H9 (cell line): ENCODE data around the gene TANGO6. TPM values are rescaled to one million over a fixed set of nuclear protein-coding genes. Genes with fewer than 3 reads are reported as not detected.

Experiments used
- DNase-seq: peaks from one replicate; pipeline ENCODE4 v3.0.0-alpha.2; 2017
- H2AFZ ChIP-seq: one replicate; pipeline ENCODE4 v1.6.1; 2013; ENCODE audit warnings: mild to moderate bottlenecking, low read length, control low read depth, moderate library complexity
- H2AK5ac ChIP-seq: 2 replicates; pipeline ENCODE4 v1.6.1; 2013; ENCODE audit warnings: low read length, control low read depth, mixed read lengths; ENCODE audit not compliant: insufficient read length
- H2BK120ac ChIP-seq: one replicate; pipeline ENCODE4 v1.6.1; 2013; ENCODE audit warnings: low read depth, mild to moderate bottlenecking, low read length, control low read depth, inconsistent platforms; ENCODE audit not compliant: poor library complexity, severe bottlenecking
- H2BK12ac ChIP-seq: 2 replicates; pipeline ENCODE4 v1.6.1; 2013; ENCODE audit warnings: low read length, control low read depth, mixed read lengths, low read depth; ENCODE audit not compliant: insufficient read length
- H2BK15ac ChIP-seq: 2 replicates; pipeline ENCODE4 v1.6.1; 2013; ENCODE audit warnings: low read depth, low read length, control low read depth
- H2BK20ac ChIP-seq: one replicate; pipeline ENCODE4 v1.6.1; 2013; ENCODE audit warnings: low read depth, mild to moderate bottlenecking, low read length, control low read depth, inconsistent platforms; ENCODE audit not compliant: poor library complexity, severe bottlenecking
- H2BK5ac ChIP-seq: 2 replicates; pipeline ENCODE4 v1.6.1; 2013; ENCODE audit warnings: low read length, control low read depth, mixed read lengths; ENCODE audit not compliant: insufficient read length
- H3K14ac ChIP-seq: 2 replicates; pipeline ENCODE4 v1.6.1; 2013; ENCODE audit warnings: low read length, control low read depth; ENCODE audit not compliant: insufficient read depth
- H3K18ac ChIP-seq: 2 replicates; pipeline ENCODE4 v1.6.1; 2013; ENCODE audit warnings: low read depth, mild to moderate bottlenecking, mixed read lengths, low read length, control low read depth; ENCODE audit not compliant: insufficient read length
- H3K23ac ChIP-seq: 2 replicates; pipeline ENCODE4 v1.6.1; 2013; ENCODE audit warnings: low read length, control low read depth, mixed read lengths, low read depth; ENCODE audit not compliant: insufficient read length
- H3K23me2 ChIP-seq: 2 replicates; pipeline ENCODE4 v1.6.1; 2013; ENCODE audit warnings: low read depth, mild to moderate bottlenecking, mixed read lengths, low read length, control low read depth; ENCODE audit not compliant: insufficient read length, poor library complexity, severe bottlenecking
- H3K27ac ChIP-seq: 2 replicates; pipeline ENCODE4 v1.5.1; 2013; ENCODE audit warnings: low read length, control low read depth, mixed read lengths, low read depth; ENCODE audit not compliant: insufficient read length
- H3K27me3 ChIP-seq: 2 replicates; pipeline ENCODE4 v1.6.1; 2013; ENCODE audit warnings: low read length, control low read depth, inconsistent platforms; ENCODE audit not compliant: insufficient read depth
- H3K4ac ChIP-seq: 2 replicates; pipeline ENCODE4 v1.6.1; 2013; ENCODE audit warnings: low read depth, mild to moderate bottlenecking, control low read depth, inconsistent platforms, low read length, moderate library complexity
- H3K4me1 ChIP-seq: 2 replicates; pipeline ENCODE4 v1.6.1; 2013; ENCODE audit warnings: low read length, control low read depth, inconsistent platforms; ENCODE audit not compliant: insufficient read depth
- H3K4me2 ChIP-seq: 2 replicates; pipeline ENCODE4 v1.6.1; 2013; ENCODE audit warnings: low read length, control low read depth, mixed read lengths; ENCODE audit not compliant: insufficient read length, insufficient read depth
- H3K56ac ChIP-seq: 2 replicates; pipeline ENCODE4 v1.6.1; 2013; ENCODE audit warnings: low read depth, mild to moderate bottlenecking, mixed read lengths, low read length, control low read depth; ENCODE audit not compliant: insufficient read length
- H3K79me1 ChIP-seq: 2 replicates; pipeline ENCODE4 v1.6.1; 2013; ENCODE audit warnings: low read depth, mild to moderate bottlenecking, moderate library complexity, low read length, control low read depth, inconsistent platforms; ENCODE audit not compliant: insufficient read depth, poor library complexity, severe bottlenecking
- H3K79me2 ChIP-seq: 2 replicates; pipeline ENCODE4 v1.6.1; 2013; ENCODE audit warnings: low read length, control low read depth, inconsistent platforms; ENCODE audit not compliant: insufficient read depth
- H3K9ac ChIP-seq: 2 replicates; pipeline ENCODE4 v1.6.1; 2013; ENCODE audit warnings: low read length, control low read depth, mixed read lengths; ENCODE audit not compliant: insufficient read length; ENCODE audit errors: extremely low read depth
- H3K9me3 ChIP-seq: one replicate; pipeline ENCODE4 v1.6.1; 2013; ENCODE audit warnings: low read depth, low read length, inconsistent platforms; ENCODE audit not compliant: control insufficient read depth
- H3T11ph ChIP-seq: one replicate; pipeline ENCODE4 v1.6.1; 2013; ENCODE audit warnings: mild to moderate bottlenecking, low read length, control low read depth, inconsistent platforms
- H4K20me1 ChIP-seq: one replicate; pipeline ENCODE4 v1.6.1; 2013; ENCODE audit not compliant: control insufficient read depth, insufficient read length, insufficient read depth
- H4K5ac ChIP-seq: 2 replicates; pipeline ENCODE4 v1.6.1; 2013; ENCODE audit warnings: low read depth, mild to moderate bottlenecking, mixed read lengths, low read length, control low read depth; ENCODE audit not compliant: insufficient read length
- H4K8ac ChIP-seq: replicated peaks from 2 replicates; pipeline ENCODE4 v1.6.1; 2013; ENCODE audit warnings: low read length, control low read depth, mixed read lengths, low read depth; ENCODE audit not compliant: insufficient read length
- H4K91ac ChIP-seq: 2 replicates; pipeline ENCODE4 v1.6.1; 2013; ENCODE audit warnings: low read depth, mild to moderate bottlenecking, moderate library complexity, mixed read lengths, low read length, control low read depth; ENCODE audit not compliant: insufficient read length
- H3K27ac Mint-ChIP-seq, 3 experiments: 2 replicates in 2 of 3; 3 replicates in 1 of 3; pipeline ENCODE4 v1.8.0; 2020 to 2021; ENCODE audit warnings: mixed read lengths in 3 of 3, mild to moderate bottlenecking in 1 of 3, moderate library complexity in 1 of 3
- H3K27me3 Mint-ChIP-seq: 2 replicates; pipeline ENCODE4 v1.8.0; 2021; ENCODE audit warnings: low read depth, mild to moderate bottlenecking, moderate library complexity, mixed read lengths
- H3K36me3 Mint-ChIP-seq, 3 experiments: 2 replicates in 2 of 3; 3 replicates in 1 of 3; pipeline ENCODE4 v1.8.0; 2020 to 2021; ENCODE audit warnings: low read depth in 3 of 3, mixed read lengths in 3 of 3; ENCODE audit not compliant: insufficient read depth in 1 of 3
- H3K4me1 Mint-ChIP-seq, 2 experiments: 2 replicates each; pipeline ENCODE4 v1.8.0; 2020; ENCODE audit warnings: mixed read lengths in 2 of 2
- H3K4me3 Mint-ChIP-seq, 2 experiments: 2 replicates in 1 of 2; 3 replicates in 1 of 2; pipeline ENCODE4 v1.8.0; 2020 to 2021; ENCODE audit warnings: mild to moderate bottlenecking in 2 of 2, mixed read lengths in 2 of 2, moderate library complexity in 1 of 2
- H3K9me3 Mint-ChIP-seq, 2 experiments: 2 replicates in 1 of 2; 3 replicates in 1 of 2; pipeline ENCODE4 v1.8.0; 2020; ENCODE audit warnings: mild to moderate bottlenecking in 2 of 2, mixed read lengths in 2 of 2, moderate library complexity in 1 of 2
- WGBS: extraction: QIAGEN DNeasy Blood & Tissue Kit; methylation state at CpG from one replicate; pipeline ENCODE4 v1.1.7; 2013; ENCODE audit warnings: missing lambda C conversion rate, low lambda C conversion rate, mixed read lengths; ENCODE audit not compliant: insufficient read length; ENCODE audit errors: extremely low coverage; 5-methylcytosine and 5-hydroxymethylcytosine counted together
- total RNA-seq: library from RNA; stranded (reverse); gene quantifications from 2 replicates; pipeline ENCODE4 v1.2.1, GENCODE V29; 2021
- TF ChIP-seq, protein P1 (sequence below): fragments of 200-600 bp; sonication (generic); conservative IDR thresholded peaks from 3 replicates; pipeline ENCODE4 v1.8.0; 2021; ENCODE audit warnings: antibody characterized with exemption, mild to moderate bottlenecking

The TANGO6 gene
- total RNA-seq, 1 experiment from 2014 or later: 12.0 TPM

GRCh38 chr16:69049603-69050375, 206.5 kb downstream of the TANGO6 start:
- H3K79me2 ChIP-seq: no peaks in the 10 kb centered on the region
- no peak overlapping the region; a peak in 2 of 7 replicates for H3K27ac Mint-ChIP-seq

More at GRCh38 chr16:69049603-69050375, 206.5 kb downstream of the TANGO6 start:
- no peaks in the 10 kb centered on the region for H3K36me3 Mint-ChIP-seq
- Histone ChIP-seq H3K56ac (no peak overlapping the region), H3T11ph (no peak overlapping the region), H3K9me3 (no peaks in the 10 kb centered on the region), H4K8ac (no peak overlapping the region), H3K18ac (no peak overlapping the region), H3K23me2 (no peaks in the 10 kb centered on the region), H4K91ac (no peak overlapping the region), H3K79me1 (no peaks in the 10 kb centered on the region), H3K14ac (no peak overlapping the region), H3K27ac (no peak overlapping the region), H3K4me1 (no peaks in the 10 kb centered on the region), H2AK5ac (no peak overlapping the region), H3K4ac (no peak overlapping the region), H2BK20ac (no peak overlapping the region), H2BK15ac (no peak overlapping the region), H2AFZ (no peak overlapping the region), H3K9ac (no peak overlapping the region), H4K20me1 (no peaks in the 10 kb centered on the region), H2BK5ac (no peak overlapping the region), H2BK120ac (no peak overlapping the region), H3K4me2 (no peak overlapping the region), H3K27me3 (no peaks in the 10 kb centered on the region), H4K5ac (no peak overlapping the region), H2BK12ac (no peak overlapping the region), H3K23ac (no peak overlapping the region)
- no peak for DNase-seq
- H3K4me3 Mint-ChIP-seq: no peak overlapping the region
- no CpG with 5 or more reads among the region's 5 CpGs for WGBS
- H3K27me3 Mint-ChIP-seq: no peaks in the 10 kb centered on the region; the same call in 1 of the 2 replicates
- H3K9me3 Mint-ChIP-seq: no peaks in the 10 kb centered on the region
- peaks cover 0 to under 1% of the 10 kb centered on the region in 2 experiments; a peak in 1 of 4 replicates for H3K4me1 Mint-ChIP-seq
- TF ChIP-seq, protein P1, sequence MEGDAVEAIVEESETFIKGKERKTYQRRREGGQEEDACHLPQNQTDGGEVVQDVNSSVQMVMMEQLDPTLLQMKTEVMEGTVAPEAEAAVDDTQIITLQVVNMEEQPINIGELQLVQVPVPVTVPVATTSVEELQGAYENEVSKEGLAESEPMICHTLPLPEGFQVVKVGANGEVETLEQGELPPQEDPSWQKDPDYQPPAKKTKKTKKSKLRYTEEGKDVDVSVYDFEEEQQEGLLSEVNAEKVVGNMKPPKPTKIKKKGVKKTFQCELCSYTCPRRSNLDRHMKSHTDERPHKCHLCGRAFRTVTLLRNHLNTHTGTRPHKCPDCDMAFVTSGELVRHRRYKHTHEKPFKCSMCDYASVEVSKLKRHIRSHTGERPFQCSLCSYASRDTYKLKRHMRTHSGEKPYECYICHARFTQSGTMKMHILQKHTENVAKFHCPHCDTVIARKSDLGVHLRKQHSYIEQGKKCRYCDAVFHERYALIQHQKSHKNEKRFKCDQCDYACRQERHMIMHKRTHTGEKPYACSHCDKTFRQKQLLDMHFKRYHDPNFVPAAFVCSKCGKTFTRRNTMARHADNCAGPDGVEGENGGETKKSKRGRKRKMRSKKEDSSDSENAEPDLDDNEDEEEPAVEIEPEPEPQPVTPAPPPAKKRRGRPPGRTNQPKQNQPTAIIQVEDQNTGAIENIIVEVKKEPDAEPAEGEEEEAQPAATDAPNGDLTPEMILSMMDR: no peak
